Skeletal muscle satellite cell (primary cell): ENCODE measurements around the gene DNAJB6.

Source experiments
- H3K27me3 ChIP-seq: 2 replicates; pipeline ENCODE4 v1.7.0; 2013; ENCODE audit warnings: low read length; ENCODE audit not compliant: control insufficient read depth, insufficient read depth
- H3K36me3 ChIP-seq: 2 replicates; pipeline ENCODE4 v1.7.0; 2013; ENCODE audit warnings: mild to moderate bottlenecking, control low read depth, low read length; ENCODE audit not compliant: insufficient read depth
- H3K4me1 ChIP-seq: 2 replicates; pipeline ENCODE4 v1.7.0; 2013; ENCODE audit warnings: low read length; ENCODE audit not compliant: control insufficient read depth, insufficient read depth
- H3K4me2 ChIP-seq: 2 replicates; pipeline ENCODE4 v1.7.0; 2013; ENCODE audit warnings: mild to moderate bottlenecking, low read length
- H3K4me3 ChIP-seq: 2 replicates; pipeline ENCODE4 v1.7.0; 2013; ENCODE audit warnings: low read length
- H3K9ac ChIP-seq: 2 replicates; pipeline ENCODE4 v1.7.0; 2013; ENCODE audit warnings: mild to moderate bottlenecking, low read depth, low read length, moderate library complexity
- H3K9me3 ChIP-seq: replicated peaks from 2 replicates; pipeline ENCODE4 v1.7.0; 2013; ENCODE audit warnings: mild to moderate bottlenecking, control low read depth, low read length

DNAJB6 gene

DNA sequence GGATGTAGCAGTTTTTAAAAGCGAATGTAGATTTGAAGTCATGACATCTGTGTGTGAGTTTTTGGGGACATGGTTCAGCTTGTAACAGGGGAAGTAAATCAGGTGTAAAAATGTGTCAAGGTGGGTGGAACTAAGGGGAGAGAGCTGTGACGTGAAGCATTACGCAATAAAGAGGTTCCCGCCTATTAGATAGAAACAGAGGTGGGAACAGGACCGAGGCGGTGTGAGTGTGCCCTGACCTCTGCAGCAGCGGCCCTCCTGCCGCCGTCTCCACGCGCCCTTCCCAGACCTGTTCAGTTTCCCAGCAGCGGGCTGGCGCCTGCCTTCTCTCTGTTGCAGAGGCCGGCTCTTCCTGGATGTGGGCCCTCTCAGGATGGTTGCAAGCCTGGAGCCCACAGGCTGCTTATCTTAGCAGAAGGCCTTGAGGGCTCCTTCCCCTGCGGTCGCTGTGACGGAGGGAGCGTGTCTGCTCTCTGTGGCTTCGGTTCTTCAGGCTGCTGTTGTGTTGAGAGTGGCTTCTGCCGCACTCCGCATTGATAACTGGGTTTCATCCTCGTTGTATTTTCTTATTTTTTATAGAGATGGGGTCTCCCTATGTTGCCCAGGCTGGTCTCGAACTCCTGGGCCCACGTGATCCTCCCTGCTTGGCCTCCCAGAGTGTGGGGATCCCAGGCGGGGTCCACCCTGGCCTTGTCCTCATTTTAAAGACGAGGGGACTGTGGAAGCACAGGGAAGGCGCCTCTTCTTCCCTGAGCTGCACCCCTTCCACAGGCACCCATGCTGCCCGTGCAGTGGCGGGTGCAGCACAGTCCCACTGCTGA is 65.0 kb downstream of the DNAJB6 start:
- no peaks in the 10 kb centered on the region for H3K9me3 ChIP-seq
- no peaks in the 10 kb centered on the region for H3K27me3 ChIP-seq
- no peak overlapping the region for H3K4me3 ChIP-seq
- peaks cover 59% of the 10 kb centered on the region for H3K4me1 ChIP-seq
- H3K36me3 ChIP-seq, result peaks cover 34% of the 10 kb centered on the region
- no peak overlapping the region for H3K9ac ChIP-seq
- H3K4me2 ChIP-seq, result no peak overlapping the region

DNA sequence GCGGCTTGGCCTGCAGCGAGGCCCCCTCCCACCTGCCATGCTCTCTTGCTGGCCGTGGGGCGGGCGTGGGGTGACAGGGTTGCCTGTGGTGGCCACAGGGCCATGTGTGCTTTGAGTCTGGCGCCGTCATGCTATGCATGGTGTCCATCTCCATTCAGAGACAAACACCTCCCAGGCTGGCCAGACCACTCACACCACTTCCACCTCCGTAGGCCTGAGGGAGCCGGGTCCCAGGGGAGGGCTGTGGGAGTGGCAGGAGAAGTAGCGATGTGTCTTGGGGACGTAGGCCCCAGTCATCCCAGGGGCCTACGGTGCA is 65.5 kb downstream of the DNAJB6 start:
- no peak overlapping the region for H3K4me2 ChIP-seq
- H3K9ac ChIP-seq, result no peak overlapping the region
- H3K4me3 ChIP-seq, result no peak overlapping the region
- H3K36me3 ChIP-seq, result peaks cover 30% of the 10 kb centered on the region
- no peaks in the 10 kb centered on the region for H3K27me3 ChIP-seq
- no peaks in the 10 kb centered on the region for H3K9me3 ChIP-seq
- H3K4me1 ChIP-seq, result peaks cover 53% of the 10 kb centered on the region

GRCh38 chr7:157402911-157403534 is 66.2 kb downstream of the DNAJB6 start:
- H3K27me3 ChIP-seq, result no peaks in the 10 kb centered on the region
- peaks cover 33% of the 10 kb centered on the region for H3K36me3 ChIP-seq
- H3K4me2 ChIP-seq, result no peak overlapping the region
- no peak overlapping the region for H3K4me3 ChIP-seq
- H3K9me3 ChIP-seq, result no peaks in the 10 kb centered on the region
- peaks cover 47% of the 10 kb centered on the region for H3K4me1 ChIP-seq
- H3K9ac ChIP-seq, result no peak overlapping the region

DNA sequence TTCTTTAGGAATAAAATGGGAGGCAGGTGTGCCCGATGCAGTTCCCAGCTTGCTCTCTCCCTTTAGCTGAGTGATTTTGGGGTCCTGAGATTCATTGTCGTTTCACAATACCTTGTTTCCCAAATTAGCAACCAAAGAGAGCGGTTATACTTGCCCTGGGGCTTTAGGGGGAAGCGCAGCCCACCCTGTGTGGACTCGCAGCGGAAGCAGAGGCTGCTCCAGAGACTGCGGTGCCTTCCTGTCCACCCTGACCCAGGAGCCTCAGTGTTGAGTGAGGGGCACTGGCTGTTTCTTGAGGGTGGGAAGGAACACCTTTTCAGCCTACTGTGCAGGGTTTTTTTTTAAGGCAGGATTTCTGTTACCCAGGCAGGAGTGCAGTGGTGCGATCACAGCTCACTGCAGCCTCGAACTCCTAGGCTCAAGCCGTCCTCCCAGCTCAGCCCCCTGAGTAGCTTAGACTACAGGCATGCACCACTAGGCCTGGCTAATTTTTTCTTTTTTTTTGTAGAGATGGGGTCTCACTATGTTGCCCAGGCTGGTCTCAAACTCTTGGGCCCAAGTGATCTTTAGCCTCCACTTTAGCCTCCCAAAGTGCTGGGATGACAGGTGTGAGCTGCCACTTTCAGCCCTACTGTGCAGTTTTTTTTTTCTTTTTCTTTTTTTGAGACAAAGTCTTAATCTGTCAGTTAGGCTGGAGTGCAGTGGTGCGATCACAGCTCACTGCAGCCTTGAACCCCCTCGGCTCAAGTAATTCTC is 67.0 kb downstream of the DNAJB6 start:
- no peaks in the 10 kb centered on the region for H3K27me3 ChIP-seq
- H3K4me1 ChIP-seq, result peaks cover 41% of the 10 kb centered on the region
- no peaks in the 10 kb centered on the region for H3K9me3 ChIP-seq
- H3K4me2 ChIP-seq, result no peak overlapping the region
- H3K4me3 ChIP-seq, result no peak overlapping the region
- peaks cover 34% of the 10 kb centered on the region for H3K36me3 ChIP-seq
- H3K9ac ChIP-seq, result no peak overlapping the region

- Histone ChIP-seq H3K4me1 (peaks cover 37% of the 10 kb centered on the region), H3K4me2 (peak overlapping the region; percentile 24), H3K9ac (peak overlapping the region; percentile 28), H3K4me3 (no peak overlapping the region), H3K9me3 (no peaks in the 10 kb centered on the region), H3K36me3 (peaks cover 31% of the 10 kb centered on the region), H3K27me3 (no peaks in the 10 kb centered on the region)
These were observed 68.2 kb downstream of the DNAJB6 start for GRCh38 chr7:157404845-157405481.

- Histone ChIP-seq H3K4me2 (peak overlapping the region; percentile 23), H3K4me1 (peaks cover 38% of the 10 kb centered on the region), H3K9me3 (no peaks in the 10 kb centered on the region), H3K9ac (peak overlapping the region; percentile 28), H3K36me3 (peaks cover 31% of the 10 kb centered on the region), H3K4me3 (peak overlapping the region; percentile 4), H3K27me3 (no peaks in the 10 kb centered on the region)
These were observed 68.7 kb downstream of the DNAJB6 start for GRCh38 chr7:157405501-157405900.

GRCh38 chr7:157405914-157406810 is 69.4 kb downstream of the DNAJB6 start:
- peaks cover 34% of the 10 kb centered on the region for H3K36me3 ChIP-seq
- peaks cover 44% of the 10 kb centered on the region for H3K4me1 ChIP-seq
- H3K9me3 ChIP-seq, result no peaks in the 10 kb centered on the region
- no peaks in the 10 kb centered on the region for H3K27me3 ChIP-seq
- H3K4me2 ChIP-seq, result peak overlapping the region; percentile 23
- H3K4me3 ChIP-seq, result peak overlapping the region; percentile 4
- peak overlapping the region; percentile 28 for H3K9ac ChIP-seq

- H3K4me2 ChIP-seq, result no peak overlapping the region
- H3K9ac ChIP-seq, result no peak overlapping the region
- H3K9me3 ChIP-seq, result no peaks in the 10 kb centered on the region
- H3K4me3 ChIP-seq, result no peak overlapping the region
- H3K27me3 ChIP-seq, result no peaks in the 10 kb centered on the region
- H3K36me3 ChIP-seq, result peaks cover 26% of the 10 kb centered on the region
- peaks cover 51% of the 10 kb centered on the region for H3K4me1 ChIP-seq
These were observed 70.2 kb downstream of the DNAJB6 start for GRCh38 chr7:157406971-157407370.

DNA sequence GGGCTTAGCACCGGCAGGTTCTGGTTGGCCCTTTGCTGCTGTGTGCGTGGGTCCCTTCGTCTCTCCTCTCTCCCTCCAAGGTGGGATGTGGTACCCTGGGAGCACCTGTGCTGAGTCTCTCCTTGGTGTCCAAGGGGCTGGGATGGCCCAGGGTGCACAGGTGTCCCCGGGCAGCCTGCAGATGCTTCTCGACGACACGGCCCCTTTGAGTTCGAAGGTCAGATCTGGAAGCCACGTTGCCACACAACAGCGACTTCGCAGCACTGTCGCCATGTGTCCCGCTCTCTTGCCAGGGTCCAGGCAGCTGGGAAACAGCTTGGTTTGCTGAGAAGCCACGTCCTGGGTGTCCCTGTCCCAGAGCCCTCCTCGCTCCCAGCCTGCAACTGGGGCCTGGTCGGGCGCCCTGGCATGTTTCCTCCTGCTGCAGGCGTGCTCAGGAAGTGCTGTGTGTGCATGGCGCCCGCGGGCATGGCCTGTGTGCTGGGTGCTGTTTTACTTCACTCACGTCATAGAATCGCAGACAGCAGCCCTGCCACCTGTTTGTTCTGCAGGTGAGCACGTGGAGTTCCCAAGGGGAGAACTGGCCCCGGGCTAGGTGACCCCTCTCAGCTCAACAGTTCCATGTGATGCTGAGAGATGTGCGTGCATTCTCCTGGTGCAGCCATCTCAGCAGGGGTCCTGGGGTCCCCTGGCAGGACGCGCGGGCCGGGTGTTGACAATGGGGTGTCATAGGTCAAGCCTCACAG is 70.9 kb downstream of the DNAJB6 start:
- H3K27me3 ChIP-seq, result no peaks in the 10 kb centered on the region
- peaks cover 57% of the 10 kb centered on the region for H3K4me1 ChIP-seq
- no peak overlapping the region for H3K4me3 ChIP-seq
- H3K36me3 ChIP-seq, result peaks cover 20% of the 10 kb centered on the region
- no peak overlapping the region for H3K9ac ChIP-seq
- no peak overlapping the region for H3K4me2 ChIP-seq
- H3K9me3 ChIP-seq, result no peaks in the 10 kb centered on the region
